ENCODE measurements around the gene SAYSD1. TPM values are rescaled to one million over a fixed set of nuclear protein-coding genes. Genes with fewer than 3 reads are reported as not detected.

The SAYSD1 gene
- total RNA-seq, 1 donor from 2014 or later: 8.2 TPM

GRCh38 chr6:39058471-39059147 lies 56.4 kb downstream of the SAYSD1 start:
- Histone ChIP-seq H3F3A (ENCODE audit: low read depth) (no peaks in the 10 kb centered on the region), H3K79me2 (ENCODE audit: low read depth) (no peaks in the 10 kb centered on the region), H2AFZ (replicated peaks) (no peak overlapping the region), H3K4me1 (no peaks in the 10 kb centered on the region), H3K9ac (no peak overlapping the region), H3K27ac (no peak overlapping the region), H3K4me3 (no peak overlapping the region), H4K20me1 (ENCODE audit: low read depth) (no peaks in the 10 kb centered on the region), H3K36me3 (no peaks in the 10 kb centered on the region), H3K9me3 (ENCODE audit: low read depth) (no peaks in the 10 kb centered on the region), H3K4me2 (no peak overlapping the region), H3K27me3 (no peaks in the 10 kb centered on the region)
- Mint-ChIP-seq H3K36me3 (no peaks in the 10 kb centered on the region), H3K4me3 (no peak overlapping the region), H3K4me1 (peaks cover 9% of the 10 kb centered on the region), H3K27ac (no peak overlapping the region), H3K27me3 (ENCODE audit: insufficient read depth, low read depth) (peaks cover 10% of the 10 kb centered on the region), H3K9me3 (no peaks in the 10 kb centered on the region)
- TF ChIP-seq EZH2phosphoT487 (IDR thresholded peaks at IDR 0.05): no peak
- no peak for TF ChIP-seq CTCF (IDR thresholded peaks at IDR 0.05)
- no peak for TF ChIP-seq EZH2 (IDR thresholded peaks at IDR 0.05)
- DNase-seq (ENCODE audit: low spot score): no peak

- Histone ChIP-seq H3F3A (ENCODE audit: low read depth) (no peaks in the 10 kb centered on the region), H4K20me1 (ENCODE audit: low read depth) (no peaks in the 10 kb centered on the region), H3K79me2 (ENCODE audit: low read depth) (no peaks in the 10 kb centered on the region), H3K36me3 (no peaks in the 10 kb centered on the region), H3K27me3 (no peaks in the 10 kb centered on the region), H3K27ac (no peak overlapping the region), H3K9ac (no peak overlapping the region), H3K4me3 (no peak overlapping the region), H2AFZ (replicated peaks) (no peak overlapping the region), H3K4me2 (no peak overlapping the region), H3K4me1 (no peaks in the 10 kb centered on the region), H3K9me3 (ENCODE audit: low read depth) (no peaks in the 10 kb centered on the region)
- Mint-ChIP-seq H3K27ac (no peak overlapping the region), H3K27me3 (ENCODE audit: insufficient read depth, low read depth) (peaks cover 12% of the 10 kb centered on the region), H3K4me1 (peaks cover 7% of the 10 kb centered on the region), H3K9me3 (no peaks in the 10 kb centered on the region), H3K4me3 (no peak overlapping the region), H3K36me3 (no peaks in the 10 kb centered on the region)
- DNase-seq (ENCODE audit: low spot score): no peak
- TF ChIP-seq EZH2phosphoT487 (IDR thresholded peaks at IDR 0.05): no peak
- no peak for TF ChIP-seq EZH2 (IDR thresholded peaks at IDR 0.05)
- no peak for TF ChIP-seq CTCF (IDR thresholded peaks at IDR 0.05)
These were observed 57.5 kb downstream of the SAYSD1 start for GRCh38 chr6:39057251-39058155.

- Histone ChIP-seq H3K27ac (no peak overlapping the region), H3K9me3 (ENCODE audit: low read depth) (no peaks in the 10 kb centered on the region), H4K20me1 (ENCODE audit: low read depth) (no peaks in the 10 kb centered on the region), H3K4me1 (no peaks in the 10 kb centered on the region), H3K36me3 (no peaks in the 10 kb centered on the region), H3K4me2 (no peak overlapping the region), H3F3A (ENCODE audit: low read depth) (no peaks in the 10 kb centered on the region), H3K27me3 (no peaks in the 10 kb centered on the region), H2AFZ (replicated peaks) (no peak overlapping the region), H3K4me3 (no peak overlapping the region), H3K79me2 (ENCODE audit: low read depth) (no peaks in the 10 kb centered on the region), H3K9ac (no peak overlapping the region)
- DNase-seq (ENCODE audit: low spot score): no peak
- H3K4me1 Mint-ChIP-seq: peaks cover 4% of the 10 kb centered on the region
- TF ChIP-seq EZH2phosphoT487 (IDR thresholded peaks at IDR 0.05) (no peak), EZH2 (IDR thresholded peaks at IDR 0.05) (no peak), CTCF (IDR thresholded peaks at IDR 0.05) (no peak)
- no peaks in the 10 kb centered on the region for H3K36me3 Mint-ChIP-seq
- no peak overlapping the region for H3K27ac Mint-ChIP-seq
- H3K27me3 Mint-ChIP-seq (ENCODE audit: insufficient read depth, low read depth): peaks cover 12% of the 10 kb centered on the region
- no peaks in the 10 kb centered on the region for H3K9me3 Mint-ChIP-seq
- no peak overlapping the region for H3K4me3 Mint-ChIP-seq
These were observed 58.3 kb downstream of the SAYSD1 start for GRCh38 chr6:39056681-39057080.

Measured in neural progenitor cell (in vitro differentiated cells).